ENCODE results near the gene CGNL1. TPM values are rescaled to one million over a fixed set of nuclear protein-coding genes. Genes with fewer than 3 reads are reported as not detected.

CGNL1 gene
- total RNA-seq, 1 experiment from 2014 or later: 34.6 TPM

DNA sequence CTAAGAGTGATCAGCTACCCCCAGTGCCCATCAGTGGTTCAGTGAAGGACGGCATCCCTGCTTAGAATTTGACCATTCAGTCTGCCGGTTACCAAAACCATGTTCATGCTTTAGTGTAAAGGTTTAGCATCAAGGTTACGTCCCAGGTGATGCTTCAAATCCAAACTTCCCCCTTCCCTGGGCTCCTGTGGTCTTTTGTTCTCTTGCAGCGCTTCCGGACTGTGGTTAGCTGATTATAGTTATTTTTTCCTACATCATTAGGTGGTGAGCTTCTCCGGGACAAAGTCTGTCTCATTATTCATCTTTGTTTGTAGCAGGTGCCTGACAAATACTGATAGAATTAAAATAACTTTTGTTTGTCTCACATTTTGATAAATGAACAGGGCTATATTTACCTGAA lies 187.1 kb downstream of the CGNL1 start:
- H2BK120ac ChIP-seq (ENCODE audit: low read depth, low read length, poor library complexity, severe bottlenecking): no peak overlapping the region
- H4K8ac ChIP-seq (replicated peaks; ENCODE audit: insufficient read length, low read depth, low read length): no peak overlapping the region
- no peak overlapping the region for H3K18ac ChIP-seq (ENCODE audit: insufficient read length, low read depth, low read length)
- TF ChIP-seq, protein P1, sequence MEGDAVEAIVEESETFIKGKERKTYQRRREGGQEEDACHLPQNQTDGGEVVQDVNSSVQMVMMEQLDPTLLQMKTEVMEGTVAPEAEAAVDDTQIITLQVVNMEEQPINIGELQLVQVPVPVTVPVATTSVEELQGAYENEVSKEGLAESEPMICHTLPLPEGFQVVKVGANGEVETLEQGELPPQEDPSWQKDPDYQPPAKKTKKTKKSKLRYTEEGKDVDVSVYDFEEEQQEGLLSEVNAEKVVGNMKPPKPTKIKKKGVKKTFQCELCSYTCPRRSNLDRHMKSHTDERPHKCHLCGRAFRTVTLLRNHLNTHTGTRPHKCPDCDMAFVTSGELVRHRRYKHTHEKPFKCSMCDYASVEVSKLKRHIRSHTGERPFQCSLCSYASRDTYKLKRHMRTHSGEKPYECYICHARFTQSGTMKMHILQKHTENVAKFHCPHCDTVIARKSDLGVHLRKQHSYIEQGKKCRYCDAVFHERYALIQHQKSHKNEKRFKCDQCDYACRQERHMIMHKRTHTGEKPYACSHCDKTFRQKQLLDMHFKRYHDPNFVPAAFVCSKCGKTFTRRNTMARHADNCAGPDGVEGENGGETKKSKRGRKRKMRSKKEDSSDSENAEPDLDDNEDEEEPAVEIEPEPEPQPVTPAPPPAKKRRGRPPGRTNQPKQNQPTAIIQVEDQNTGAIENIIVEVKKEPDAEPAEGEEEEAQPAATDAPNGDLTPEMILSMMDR (conservative IDR thresholded peaks at IDR 0.05): no peak
- WGBS (ENCODE audit: extremely low coverage, insufficient read length, low lambda C conversion rate): no CpG with 5 or more reads among the region's 6 CpGs
- Mint-ChIP-seq H3K36me3 (ENCODE audit: insufficient read depth in 1 of 3, low read depth in 3 of 3) (no peaks in the 10 kb centered on the region), H3K27me3 (ENCODE audit: low read depth) (no peaks in the 10 kb centered on the region), H3K9me3 (no peaks in the 10 kb centered on the region), H3K4me1 (peaks cover 5 to 8% of the 10 kb centered on the region in 2 experiments), H3K27ac (no peak overlapping the region), H3K4me3 (no peak overlapping the region)
- no peak overlapping the region for H3K9ac ChIP-seq (ENCODE audit: extremely low read depth, insufficient read length, low read length)
- H3K56ac ChIP-seq (ENCODE audit: insufficient read length, low read depth, low read length): no peak overlapping the region
- H4K91ac ChIP-seq (ENCODE audit: insufficient read length, low read depth, low read length): no peak overlapping the region
- H3K9me3 ChIP-seq (ENCODE audit: control insufficient read depth, low read depth, low read length): no peaks in the 10 kb centered on the region
- H3T11ph ChIP-seq (ENCODE audit: low read length): no peak overlapping the region
- H3K14ac ChIP-seq (ENCODE audit: insufficient read depth, low read length): no peak overlapping the region
- no peaks in the 10 kb centered on the region for H3K27me3 ChIP-seq (ENCODE audit: insufficient read depth, low read length)
- H4K20me1 ChIP-seq (ENCODE audit: control insufficient read depth, insufficient read depth, insufficient read length): no peaks in the 10 kb centered on the region
- H3K23ac ChIP-seq (ENCODE audit: insufficient read length, low read depth, low read length): no peak overlapping the region
- H3K4me1 ChIP-seq (ENCODE audit: insufficient read depth, low read length): no peaks in the 10 kb centered on the region
- no peak overlapping the region for H2BK12ac ChIP-seq (ENCODE audit: insufficient read length, low read depth, low read length)
- no peak overlapping the region for H2BK5ac ChIP-seq (ENCODE audit: insufficient read length, low read length)
- H3K79me2 ChIP-seq (ENCODE audit: insufficient read depth, low read length): no peaks in the 10 kb centered on the region
- H2BK15ac ChIP-seq (ENCODE audit: low read depth, low read length): no peak overlapping the region
- no peak overlapping the region for H2AFZ ChIP-seq (ENCODE audit: low read length)
- no peaks in the 10 kb centered on the region for H3K79me1 ChIP-seq (ENCODE audit: insufficient read depth, low read depth, low read length, poor library complexity, severe bottlenecking)
- H4K5ac ChIP-seq (ENCODE audit: insufficient read length, low read depth, low read length): no peak overlapping the region
- H2AK5ac ChIP-seq (ENCODE audit: insufficient read length, low read length): no peak overlapping the region
- no peaks in the 10 kb centered on the region for H3K23me2 ChIP-seq (ENCODE audit: insufficient read length, low read depth, low read length, poor library complexity, severe bottlenecking)
- no peak overlapping the region for H3K27ac ChIP-seq (ENCODE audit: insufficient read length, low read depth, low read length)
- H2BK20ac ChIP-seq (ENCODE audit: low read depth, low read length, poor library complexity, severe bottlenecking): no peak overlapping the region
- H3K4me2 ChIP-seq (ENCODE audit: insufficient read depth, insufficient read length, low read length): no peak overlapping the region
- H3K4ac ChIP-seq (ENCODE audit: low read depth, low read length): no peak overlapping the region
- no peak for DNase-seq
